D341Med (cell line): ENCODE results near the gene SLC45A2.
A peak's percentile ranks its signal among the peaks of the same experiment; 100 is the strongest.

ENCODE experiments used
- DNase-seq: peaks from one replicate; pipeline ENCODE4 v3.0.0; 2012; ENCODE audit warnings: low spot score

SLC45A2 gene

DNA sequence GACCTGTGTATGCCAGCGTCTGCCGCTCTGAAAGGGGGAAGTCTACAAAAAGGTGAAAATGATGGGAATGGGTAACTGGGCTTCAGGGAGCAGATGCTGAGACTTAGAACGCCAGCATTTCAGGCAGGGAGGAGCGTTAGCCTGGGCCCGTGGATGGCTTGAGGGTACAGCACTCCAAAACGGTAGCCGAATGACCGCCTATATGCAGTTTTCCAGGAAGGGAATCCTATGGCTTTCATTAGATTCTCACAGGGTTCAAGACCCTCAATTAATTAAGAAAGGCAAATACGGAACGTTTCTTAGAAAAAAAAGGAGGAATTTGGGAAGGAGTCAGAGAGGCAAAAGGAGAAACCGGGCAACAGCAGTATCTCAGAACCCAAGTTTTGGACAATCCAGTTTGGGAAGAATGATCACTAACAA lies 22.7 kb upstream of the SLC45A2 start:
- DNase-seq, result peak; percentile 30

DNA sequence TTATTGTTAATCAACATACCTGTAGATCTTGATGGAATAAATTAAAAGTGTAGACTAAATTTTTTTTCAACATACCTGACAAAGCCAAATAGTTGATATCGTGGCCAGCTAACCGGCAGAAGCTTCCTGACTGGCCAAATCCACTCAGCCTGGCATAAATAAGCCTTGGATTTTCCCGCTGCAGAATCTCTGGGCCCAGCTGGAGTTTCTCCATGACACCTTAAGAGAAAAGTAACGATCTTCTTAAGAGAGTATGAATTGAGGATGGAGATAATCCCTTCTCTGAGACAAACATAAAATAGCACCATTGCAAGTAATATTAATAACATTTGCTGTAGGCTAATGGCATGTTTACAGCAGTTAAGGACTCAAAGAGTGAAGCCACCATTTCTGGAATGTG lies 21.2 kb upstream of the SLC45A2 start:
- no peak for DNase-seq

DNA sequence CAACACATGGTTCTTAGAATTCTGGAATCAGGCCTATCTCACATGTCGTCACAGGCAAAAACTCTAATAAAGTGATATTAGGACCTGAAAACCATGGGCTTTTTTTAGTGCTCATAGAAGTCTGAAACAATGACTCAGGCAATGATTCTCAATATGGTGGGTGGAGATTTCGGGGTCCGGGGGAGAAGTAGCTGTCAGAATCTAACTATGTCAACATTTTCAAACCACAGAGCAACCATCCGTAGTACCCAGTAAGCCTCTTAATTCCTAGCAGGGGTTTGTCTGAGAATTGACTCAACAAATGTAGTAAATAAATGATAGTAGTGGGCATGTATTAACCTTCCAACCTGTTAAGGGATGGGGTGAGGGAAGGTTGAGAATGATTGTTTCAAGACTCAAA lies 20.7 kb upstream of the SLC45A2 start:
- DNase-seq, result no peak

GRCh38 chr5:34003941-34004340 lies 19.4 kb upstream of the SLC45A2 start:
- no peak for DNase-seq

DNA sequence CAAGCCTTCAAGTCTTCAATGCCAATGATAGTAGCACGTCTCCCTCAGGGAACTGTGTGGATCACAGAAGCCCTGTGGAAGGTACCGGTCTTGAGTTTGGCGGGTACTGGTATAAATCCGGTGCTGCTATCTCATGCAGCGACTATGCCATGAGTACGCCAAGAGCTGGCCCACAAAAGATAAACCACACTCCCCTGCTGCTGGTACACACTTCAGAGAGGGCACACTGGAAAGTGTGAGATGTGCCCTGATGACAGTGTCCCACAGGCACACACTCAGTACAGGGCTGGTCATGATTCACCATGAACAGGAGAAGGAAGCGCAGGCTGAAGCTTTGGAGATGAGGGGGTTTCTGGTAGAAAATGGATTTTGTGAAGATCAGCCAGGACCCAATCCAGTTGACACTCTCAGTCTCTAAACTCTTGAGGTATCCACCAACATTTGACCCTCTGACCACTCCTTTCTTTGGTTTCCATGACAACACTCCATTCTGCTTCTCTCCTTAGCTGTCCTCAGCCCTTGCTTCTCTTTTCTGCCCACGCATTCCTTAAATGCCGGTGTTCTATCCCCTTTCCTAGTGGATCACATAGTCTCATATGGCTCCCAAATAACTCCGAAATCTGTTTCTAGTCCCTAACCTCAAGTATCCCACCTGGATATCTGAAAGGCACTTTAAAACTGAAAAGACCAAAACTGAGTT lies 18.3 kb upstream of the SLC45A2 start:
- no peak for DNase-seq

GRCh38 chr5:34001241-34001841 lies 16.8 kb upstream of the SLC45A2 start:
- DNase-seq, result no peak

DNA sequence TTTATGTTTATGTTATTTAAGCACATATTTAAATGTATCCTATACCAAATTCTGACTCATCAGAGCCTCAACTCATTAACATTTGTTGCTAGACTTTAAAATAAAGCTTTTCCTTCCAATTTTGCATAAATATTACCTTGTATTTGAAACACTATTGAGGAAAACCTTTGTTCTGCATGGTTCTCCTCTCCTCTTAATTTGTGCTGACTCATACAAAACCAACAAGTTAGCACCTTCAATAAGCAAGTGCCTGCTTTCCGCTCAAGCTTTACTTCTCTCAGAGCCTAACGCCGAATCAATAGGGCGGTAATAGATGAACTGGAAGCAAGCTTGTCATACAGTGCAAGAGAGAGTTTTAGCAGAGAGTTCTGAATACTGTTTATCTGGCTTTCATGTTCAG lies 15.5 kb upstream of the SLC45A2 start:
- no peak for DNase-seq

DNA sequence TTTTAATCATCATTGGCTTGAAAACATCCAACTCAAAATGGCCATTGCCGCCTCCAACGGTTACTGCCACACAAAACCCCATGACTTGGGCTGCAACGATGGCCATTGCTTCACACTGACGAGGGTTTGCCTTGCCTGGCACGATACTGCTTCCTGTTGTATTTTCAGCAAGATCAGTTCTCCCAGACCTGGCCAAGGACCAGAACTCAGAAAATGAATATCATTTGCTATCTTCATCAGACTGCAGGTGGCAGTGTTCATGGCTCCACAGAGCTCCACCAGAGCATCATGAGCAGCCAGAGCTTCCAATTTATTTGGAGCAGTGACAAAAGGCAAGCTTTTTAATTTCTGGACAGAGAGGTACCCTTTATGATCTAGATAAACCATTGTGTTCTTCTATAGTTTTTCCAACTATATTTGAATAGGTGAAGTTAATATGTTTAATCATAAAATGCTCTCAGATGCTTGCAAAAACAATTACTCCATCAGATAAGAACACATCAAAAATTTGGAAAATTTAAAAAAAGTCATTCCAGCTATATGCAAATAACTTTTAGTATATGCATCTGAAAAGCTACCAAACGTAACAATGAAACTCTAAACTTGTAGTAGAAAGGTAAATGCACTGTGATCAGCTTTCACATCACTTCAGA lies 13.0 kb upstream of the SLC45A2 start:
- peak; percentile 65 for DNase-seq

DNA sequence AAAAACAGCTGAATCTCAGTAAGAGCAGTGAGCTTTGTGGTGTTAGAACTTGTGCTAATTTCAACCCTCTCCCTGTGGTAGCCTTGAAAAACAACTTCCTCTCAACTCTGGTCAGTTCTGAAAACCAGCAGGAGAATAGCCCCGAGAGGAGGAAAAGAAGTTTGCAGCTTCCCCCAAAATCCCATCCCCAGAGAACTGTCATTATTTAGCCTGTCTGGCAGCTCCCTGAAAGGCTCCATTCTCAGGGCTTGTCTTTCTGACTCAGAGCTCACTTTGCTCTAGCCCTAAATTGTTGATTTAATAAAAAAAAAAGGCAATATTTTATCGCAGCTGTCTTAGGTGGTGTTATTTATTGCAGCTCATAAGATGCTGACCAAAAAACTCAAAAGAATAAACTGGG lies 11.4 kb upstream of the SLC45A2 start:
- DNase-seq, result no peak

DNA sequence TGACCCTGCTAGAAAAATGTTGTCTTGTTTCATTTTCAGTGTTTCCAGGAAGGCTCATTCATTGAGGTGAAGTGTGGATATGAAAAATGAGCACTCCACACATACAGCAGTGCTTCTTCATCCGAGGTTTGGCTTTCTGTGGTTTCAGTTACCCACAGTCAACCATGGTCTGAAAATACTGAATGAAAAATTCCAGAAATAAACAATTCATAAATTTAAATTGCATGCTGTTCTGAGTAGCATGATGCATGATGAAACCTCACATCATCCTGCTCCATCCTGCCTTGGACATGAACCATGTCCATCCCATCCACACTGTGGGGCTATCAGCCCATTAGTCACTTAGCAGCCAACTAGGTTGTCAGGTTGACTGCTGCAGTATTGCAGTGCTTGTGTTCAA lies 10.4 kb upstream of the SLC45A2 start:
- no peak for DNase-seq

GRCh38 chr5:33992864-33993263 lies 8.4 kb upstream of the SLC45A2 start:
- no peak for DNase-seq

- no peak for DNase-seq
These were observed 954 bp upstream of the SLC45A2 start for GRCh38 chr5:33985447-33985846.

- no peak for DNase-seq
These were observed 315 bp downstream of the SLC45A2 start for GRCh38 chr5:33984178-33984577.

DNA sequence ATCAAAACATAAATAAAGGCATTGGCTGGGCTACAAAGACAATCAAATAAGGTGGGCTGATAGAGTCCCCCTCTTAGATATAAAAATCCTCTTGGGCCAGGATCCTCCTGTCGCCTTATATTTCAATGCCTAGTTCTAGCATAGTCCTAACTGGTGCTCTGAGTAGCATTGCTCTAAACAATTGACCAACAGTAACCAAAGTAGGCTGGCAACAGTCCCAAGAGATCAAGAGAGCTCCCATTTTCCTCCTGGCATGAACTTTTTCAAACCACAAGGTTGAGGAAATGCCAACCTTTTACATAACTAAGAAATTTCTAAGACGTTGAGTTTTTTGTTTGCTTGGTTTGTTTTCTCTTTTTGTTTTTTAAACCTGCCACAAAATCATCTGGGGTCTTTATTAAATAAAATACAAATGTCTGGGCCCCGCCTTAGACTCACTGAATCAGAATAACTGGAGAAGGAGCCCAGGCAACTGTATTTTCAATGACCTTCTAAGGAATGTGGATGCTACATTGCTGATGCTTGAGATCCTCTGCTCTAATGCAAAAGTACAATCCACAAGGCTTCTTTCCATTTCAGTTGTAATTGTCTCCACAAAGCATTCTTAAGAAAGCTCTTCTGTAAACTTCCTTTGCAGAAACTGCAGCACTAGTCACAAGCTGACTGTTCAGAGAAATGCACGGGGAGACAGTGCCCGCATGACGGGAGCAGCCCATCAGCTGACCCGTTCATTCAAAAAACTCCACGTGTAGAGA lies 2.9 kb downstream of the SLC45A2 start:
- DNase-seq, result no peak

DNA sequence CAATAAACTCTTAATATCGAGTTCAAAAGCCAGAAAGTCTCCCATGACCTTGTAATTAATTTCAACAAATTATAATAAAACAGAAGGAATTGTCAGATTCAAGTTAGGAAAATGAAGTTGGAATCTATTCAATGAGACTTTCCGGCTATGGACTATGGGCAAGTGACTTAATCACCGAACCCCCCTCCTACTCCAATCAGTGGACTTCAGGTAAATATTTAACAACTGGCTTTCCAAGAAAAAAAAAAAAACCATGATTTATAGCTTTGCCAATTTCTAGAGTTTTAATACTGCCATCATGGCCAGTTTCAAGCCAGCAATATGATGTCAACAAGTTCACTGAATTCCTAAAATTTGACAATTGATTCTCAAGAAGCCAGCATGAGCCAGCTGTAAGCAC lies 4.5 kb downstream of the SLC45A2 start:
- DNase-seq, result no peak

GRCh38 chr5:33978306-33978705 lies 6.2 kb downstream of the SLC45A2 start:
- no peak for DNase-seq

- no peak for DNase-seq
These were observed 8.2 kb downstream of the SLC45A2 start for GRCh38 chr5:33976307-33976706.

DNA sequence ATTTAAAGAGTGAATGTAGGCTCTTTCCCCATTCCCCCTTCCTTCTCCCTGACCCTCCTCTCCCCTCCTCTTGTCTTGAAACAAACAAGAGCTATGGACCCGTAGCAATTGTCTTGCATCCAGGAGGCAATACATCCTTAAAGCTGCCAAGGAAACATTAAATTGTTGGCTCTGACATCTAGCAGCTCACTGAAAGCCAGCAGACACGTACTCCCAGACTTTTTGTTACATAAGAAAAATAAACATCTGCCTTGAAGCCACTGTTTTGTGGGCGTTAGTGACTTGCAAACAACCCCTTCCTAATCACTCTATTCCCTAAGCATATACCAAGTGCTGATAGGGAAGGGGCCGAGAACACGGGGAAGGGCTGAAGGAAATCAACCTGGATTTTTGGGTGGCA lies 8.6 kb downstream of the SLC45A2 start:
- no peak for DNase-seq

DNA sequence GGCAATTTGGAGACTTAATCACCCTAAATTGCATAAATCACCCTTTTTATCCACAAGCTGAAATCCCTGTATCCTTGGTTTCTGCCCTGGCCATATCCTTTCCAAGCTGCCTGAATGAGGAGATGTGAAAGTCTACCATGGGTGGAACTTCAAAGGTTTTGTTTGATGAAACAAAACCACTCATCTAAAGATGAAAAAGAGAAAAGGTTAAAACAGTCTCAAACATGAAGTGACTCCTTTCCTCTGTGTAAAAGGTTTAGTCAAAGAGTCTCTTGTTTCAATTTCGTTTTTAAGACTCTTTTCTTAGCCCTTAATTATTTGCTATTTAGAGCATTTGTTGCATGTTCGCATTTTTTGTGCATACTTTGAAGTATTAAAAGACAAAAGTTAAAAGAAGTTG lies 11.2 kb downstream of the SLC45A2 start:
- DNase-seq, result no peak

DNA sequence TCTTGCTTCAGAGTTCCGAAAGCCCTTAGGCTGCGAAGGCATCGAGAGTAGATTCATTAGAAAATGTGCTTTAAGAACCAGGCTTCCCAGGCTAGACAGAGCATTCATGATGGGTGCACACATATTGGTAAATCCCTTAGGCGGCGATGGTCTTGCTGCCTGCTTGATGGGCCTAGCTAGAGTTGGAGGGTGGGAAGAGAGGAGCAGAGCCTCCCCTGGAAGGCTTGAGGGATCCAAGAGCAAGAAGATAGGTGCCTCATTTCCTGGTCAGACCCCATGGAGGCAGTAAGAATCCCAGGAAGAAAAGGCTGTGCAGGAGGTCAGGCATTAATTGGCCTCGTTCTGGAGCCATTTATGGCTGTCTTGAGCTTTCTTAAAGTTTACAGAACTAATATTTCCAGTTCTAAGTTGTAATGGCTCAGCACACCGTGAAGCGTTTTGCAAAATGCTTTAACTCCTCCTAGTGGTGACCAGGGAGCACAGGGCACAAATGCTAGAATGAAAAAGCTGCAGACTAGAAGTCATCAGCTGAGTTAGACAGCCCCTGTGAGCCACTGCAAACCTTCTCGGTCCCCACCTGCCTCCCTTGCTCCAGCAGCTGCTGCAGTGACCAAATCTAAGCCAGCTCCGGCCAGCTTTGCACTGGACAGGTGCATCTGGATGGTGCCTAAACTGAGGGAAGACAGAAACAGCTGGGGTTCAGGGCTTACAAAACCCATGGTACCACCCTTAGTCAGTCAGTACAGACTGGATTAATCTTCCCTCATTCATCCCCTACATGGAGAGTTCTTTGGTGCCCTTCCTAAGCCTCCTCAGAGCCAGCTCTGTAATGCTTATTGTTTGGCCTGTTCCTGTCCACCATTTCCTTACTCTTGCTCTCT lies 14.7 kb downstream of the SLC45A2 start:
- DNase-seq, result peak; percentile 62

DNA sequence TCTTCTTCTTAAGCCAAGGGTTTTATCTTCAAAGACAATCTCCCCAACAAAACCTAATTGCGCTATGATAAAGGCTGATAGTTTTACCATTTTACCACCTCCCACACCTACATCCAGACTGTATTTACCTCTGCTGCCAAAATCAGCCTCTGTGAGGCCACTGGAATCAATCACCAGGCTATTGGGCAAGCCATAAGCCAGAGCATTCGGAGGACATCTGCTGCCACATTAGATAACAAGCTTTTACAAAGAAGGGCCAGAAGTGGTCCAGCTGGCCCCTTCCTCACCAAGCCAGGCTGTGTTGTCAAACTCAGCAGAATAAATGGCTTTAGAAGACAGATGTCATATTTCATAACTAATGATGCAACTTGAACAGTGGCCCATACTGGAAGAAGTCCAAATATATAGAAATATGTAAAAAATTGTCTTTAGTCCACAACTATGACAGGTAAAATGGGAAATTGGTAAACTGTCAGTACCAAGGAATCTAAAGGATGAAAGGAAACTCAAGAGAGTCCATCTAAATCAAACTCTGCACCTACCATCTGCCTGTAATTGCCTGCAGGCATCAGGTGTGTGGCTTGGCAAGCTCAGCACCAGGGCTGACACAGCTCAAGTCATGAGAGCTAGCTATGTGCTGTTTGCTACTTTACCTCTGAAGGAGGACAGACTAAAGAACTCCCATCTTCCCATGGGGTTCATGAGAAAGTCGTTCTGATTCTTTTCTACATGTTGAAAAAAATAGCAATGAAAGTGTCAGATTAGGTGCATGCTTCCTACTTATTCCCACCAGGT lies 16.1 kb downstream of the SLC45A2 start:
- DNase-seq, result no peak
